Mesenchymal stem cell (in vitro differentiated cells and primary cell): Measurements from ENCODE around the gene IRF2BP1.

Experiments used
- DNase-seq: peaks from one replicate; pipeline ENCODE4 v3.0.0-alpha.2; 2013
- H2AFZ ChIP-seq: one replicate; pipeline ENCODE4 v1.6.1; 2013; ENCODE audit warnings: low read depth, mild to moderate bottlenecking, control low read depth, inconsistent platforms, low read length, moderate library complexity
- H2AK5ac ChIP-seq: 2 replicates; pipeline ENCODE4 v1.6.1; 2013; ENCODE audit warnings: low read length, moderate library complexity, mild to moderate bottlenecking, inconsistent platforms; ENCODE audit not compliant: severe bottlenecking
- H2BK120ac ChIP-seq: one replicate; pipeline ENCODE4 v1.6.1; 2013; ENCODE audit warnings: low read depth, mild to moderate bottlenecking, inconsistent platforms, low read length, moderate library complexity
- H2BK12ac ChIP-seq, 2 experiments: one replicate each; pipeline ENCODE4 v1.6.1; 2013; ENCODE audit warnings: inconsistent platforms in 2 of 2, low read length in 2 of 2, mild to moderate bottlenecking in 2 of 2, moderate library complexity in 2 of 2, control low read depth in 1 of 2
- H2BK15ac ChIP-seq: one replicate; pipeline ENCODE4 v1.6.1; 2013; ENCODE audit warnings: mild to moderate bottlenecking, low read depth, inconsistent platforms; ENCODE audit not compliant: poor library complexity, severe bottlenecking
- H2BK5ac ChIP-seq: 2 replicates; pipeline ENCODE4 v1.6.1; 2013; ENCODE audit warnings: low read depth, mild to moderate bottlenecking, low read length, control low read depth, inconsistent platforms; ENCODE audit not compliant: poor library complexity, severe bottlenecking
- H3K14ac ChIP-seq, 2 experiments: one replicate each; pipeline ENCODE4 v1.6.1; 2013; ENCODE audit warnings: inconsistent platforms in 2 of 2, low read length in 2 of 2, control low read depth in 1 of 2, mild to moderate bottlenecking in 1 of 2, moderate library complexity in 1 of 2
- H3K18ac ChIP-seq, 2 experiments: one replicate each; pipeline ENCODE4 v1.6.1; 2013; ENCODE audit warnings: inconsistent platforms in 2 of 2, low read length in 2 of 2, control low read depth in 1 of 2, low read depth in 1 of 2, mild to moderate bottlenecking in 1 of 2
- H3K23ac ChIP-seq, 2 experiments: one replicate each; pipeline ENCODE4 v1.6.1; 2013; ENCODE audit warnings: inconsistent platforms in 2 of 2, low read length in 2 of 2, mild to moderate bottlenecking in 2 of 2, moderate library complexity in 2 of 2, control low read depth in 1 of 2
- H3K27ac ChIP-seq: 2 replicates; pipeline ENCODE4 v1.5.1; 2013; ENCODE audit warnings: mild to moderate bottlenecking, moderate library complexity, low read length, control low read depth, inconsistent platforms; ENCODE audit not compliant: poor library complexity, severe bottlenecking
- H3K27me3 ChIP-seq, 2 experiments: 2 replicates each; pipeline versions ENCODE4 v1.6.1 to v1.7.0; 2013; ENCODE audit warnings: low read length in 2 of 2, mild to moderate bottlenecking in 2 of 2, moderate library complexity in 2 of 2, control low read depth in 1 of 2, inconsistent platforms in 1 of 2; ENCODE audit not compliant: control insufficient read depth in 1 of 2, insufficient read depth in 1 of 2
- H3K36me3 ChIP-seq, 2 experiments: 2 replicates each; pipeline versions ENCODE4 v1.6.1 to v1.7.0; 2013; ENCODE audit warnings: low read length in 2 of 2, control low read depth in 1 of 2, inconsistent platforms in 1 of 2, low read depth in 1 of 2, mild to moderate bottlenecking in 1 of 2; ENCODE audit not compliant: insufficient read depth in 2 of 2, control insufficient read depth in 1 of 2
- H3K4ac ChIP-seq, 2 experiments: one replicate each; pipeline ENCODE4 v1.6.1; 2013; ENCODE audit warnings: inconsistent platforms in 2 of 2, low read length in 2 of 2, mild to moderate bottlenecking in 2 of 2, moderate library complexity in 2 of 2, control low read depth in 1 of 2, low read depth in 1 of 2
- H3K4me1 ChIP-seq: 2 replicates; pipeline ENCODE4 v1.6.1; 2013; ENCODE audit warnings: low read depth, low read length, control low read depth; ENCODE audit not compliant: control insufficient read depth, insufficient read depth
- H3K4me2 ChIP-seq: 2 replicates; pipeline ENCODE4 v1.6.1; 2013; ENCODE audit warnings: low read length, mild to moderate bottlenecking, inconsistent platforms; ENCODE audit not compliant: poor library complexity, severe bottlenecking
- H3K4me3 ChIP-seq, 2 experiments: 2 replicates each; pipeline versions ENCODE4 v1.5.1 to v1.7.0; 2013; ENCODE audit warnings: low read length in 2 of 2, mild to moderate bottlenecking in 2 of 2, control low read depth in 1 of 2, low read depth in 1 of 2; ENCODE audit not compliant: insufficient read depth in 1 of 2
- H3K79me1 ChIP-seq: replicated peaks from 2 replicates; pipeline ENCODE4 v1.6.1; 2013; ENCODE audit warnings: mild to moderate bottlenecking, control low read depth, low read length, inconsistent platforms; ENCODE audit not compliant: poor library complexity, severe bottlenecking
- H3K9ac ChIP-seq: 2 replicates; pipeline ENCODE4 v1.7.0; 2013; ENCODE audit warnings: mild to moderate bottlenecking, low read length, moderate library complexity
- H3K9me3 ChIP-seq: 2 replicates; pipeline ENCODE4 v1.7.0; 2013; ENCODE audit warnings: mild to moderate bottlenecking, low read length; ENCODE audit not compliant: control insufficient read depth
- H4K8ac ChIP-seq: one replicate; pipeline ENCODE4 v1.6.1; 2013; ENCODE audit warnings: inconsistent platforms, mild to moderate bottlenecking, low read length, moderate library complexity
- H4K91ac ChIP-seq: one replicate; pipeline ENCODE4 v1.6.1; 2013; ENCODE audit warnings: mild to moderate bottlenecking, low read length, inconsistent platforms
- WGBS: methylation state at CpG from one replicate; pipeline ENCODE4 v1.1.7; 2013; ENCODE audit warnings: mixed read lengths; 5-methylcytosine and 5-hydroxymethylcytosine counted together

The IRF2BP1 gene

DNA sequence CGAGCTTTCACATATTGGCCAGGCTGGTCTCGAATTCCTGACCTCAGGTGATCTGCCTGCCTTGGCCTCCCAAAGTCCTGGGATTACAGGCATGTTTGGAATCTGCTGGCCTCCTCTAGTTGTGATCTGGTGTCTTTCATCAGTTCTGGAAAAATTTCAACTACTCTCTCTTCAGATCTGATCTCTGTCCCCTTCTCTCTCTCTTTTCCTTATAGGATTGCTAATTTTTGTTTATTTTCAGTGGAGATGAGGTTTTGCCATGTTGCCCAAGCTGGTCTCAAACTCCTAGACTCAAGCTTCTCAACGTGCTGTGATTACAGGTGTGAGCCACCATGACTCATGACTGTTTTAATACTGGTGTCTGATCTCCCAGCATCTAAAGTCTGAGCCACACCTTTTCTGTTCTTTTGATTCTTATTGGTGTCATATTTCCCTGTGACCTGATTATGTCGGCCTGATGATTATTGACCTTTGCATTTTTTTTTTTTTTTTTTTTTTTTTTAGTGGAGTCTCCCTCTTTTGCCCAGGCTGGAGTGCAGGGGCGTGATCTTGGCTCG, 39.0 kb upstream of the IRF2BP1 start:
- Histone ChIP-seq H3K27me3 (peaks cover 5 to 23% of the 10 kb centered on the region in 2 experiments), H2BK5ac (no peak overlapping the region), H3K18ac (no peak overlapping the region), H3K4me1 (peaks cover 1% of the 10 kb centered on the region), H3K9ac (no peak overlapping the region), H2BK15ac (no peak overlapping the region), H3K27ac (no peak overlapping the region), H3K4me3 (no peak overlapping the region), H2BK12ac (no peak overlapping the region), H4K8ac (no peak overlapping the region), H2BK120ac (no peak overlapping the region), H2AK5ac (no peak overlapping the region), H3K4ac (no peak overlapping the region), H3K9me3 (no peaks in the 10 kb centered on the region), H3K14ac (no peak overlapping the region), H3K79me1 (no peaks in the 10 kb centered on the region), H4K91ac (no peak overlapping the region), H3K23ac (no peak overlapping the region), H2AFZ (no peak overlapping the region), H3K4me2 (no peak overlapping the region), H3K36me3 (no peaks in the 10 kb centered on the region)
- 79% methylated on average over 6 of the region's 6 CpGs for WGBS
- DNase-seq: no peak

DNA sequence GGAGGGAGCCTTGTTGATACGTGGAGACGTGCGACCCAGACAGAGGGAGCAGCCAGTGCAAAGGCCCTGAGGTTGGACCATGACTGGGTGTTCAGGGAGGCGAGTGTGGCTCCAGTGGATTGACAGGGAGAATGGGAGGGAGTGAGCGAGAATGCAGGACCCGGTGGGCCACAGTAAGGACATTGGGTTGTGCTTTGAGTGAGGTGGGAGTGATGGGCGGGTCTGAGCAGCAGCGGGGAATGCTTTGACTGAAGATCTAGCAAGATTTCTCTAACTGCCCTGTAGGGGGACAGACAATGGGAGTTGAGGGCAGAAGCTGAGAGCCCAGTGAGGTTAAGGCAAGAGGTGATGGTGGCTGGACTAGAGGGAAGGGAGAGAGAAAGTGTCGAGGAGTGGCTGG, 36.3 kb upstream of the IRF2BP1 start:
- no peak overlapping the region for H3K4me2 ChIP-seq
- no peak overlapping the region for H2AFZ ChIP-seq
- no peaks in the 10 kb centered on the region for H3K4me1 ChIP-seq
- H3K9ac ChIP-seq: no peak overlapping the region
- no peaks in the 10 kb centered on the region for H3K9me3 ChIP-seq
- WGBS: 54% methylated on average over 9 of the region's 9 CpGs
- no peak overlapping the region for H4K91ac ChIP-seq
- no peaks in the 10 kb centered on the region for H3K36me3 ChIP-seq
- H3K4ac ChIP-seq: no peak overlapping the region
- no peak overlapping the region for H3K14ac ChIP-seq
- H2BK15ac ChIP-seq: no peak overlapping the region
- H3K27ac ChIP-seq: no peak overlapping the region
- peaks cover 9 to 34% of the 10 kb centered on the region in 2 experiments for H3K27me3 ChIP-seq
- no peak overlapping the region for H4K8ac ChIP-seq
- no peak overlapping the region for H2BK120ac ChIP-seq
- peak; percentile 28 for DNase-seq
- H2BK12ac ChIP-seq: no peak overlapping the region
- H3K4me3 ChIP-seq: no peak overlapping the region
- no peak overlapping the region for H2AK5ac ChIP-seq
- H3K79me1 ChIP-seq: no peaks in the 10 kb centered on the region
- H2BK5ac ChIP-seq: no peak overlapping the region
- no peak overlapping the region for H3K23ac ChIP-seq
- H3K18ac ChIP-seq: no peak overlapping the region

DNA sequence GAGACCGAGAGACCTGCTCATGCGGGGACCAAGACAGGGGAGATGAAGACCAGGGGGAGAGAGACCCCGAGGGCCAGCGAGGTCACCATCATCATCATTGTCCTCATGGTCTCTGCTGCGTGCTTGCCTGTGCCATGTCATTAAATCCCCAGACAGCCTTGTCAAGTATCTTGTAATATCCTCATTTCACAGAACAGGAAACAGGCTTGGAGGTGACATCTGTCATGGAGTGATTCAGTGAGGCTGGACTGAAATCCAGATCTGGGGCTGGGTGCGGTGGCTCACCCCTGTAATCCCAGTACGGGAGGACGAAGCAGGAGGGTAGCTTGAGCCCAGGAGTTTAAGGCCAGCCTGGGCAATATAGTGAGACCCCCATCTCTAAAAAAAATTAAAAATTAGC, 34.5 kb upstream of the IRF2BP1 start:
- no peak overlapping the region for H3K18ac ChIP-seq
- H3K23ac ChIP-seq: no peak overlapping the region
- H3K36me3 ChIP-seq: no peaks in the 10 kb centered on the region
- H3K4me2 ChIP-seq: no peak overlapping the region
- H3K4ac ChIP-seq: no peak overlapping the region
- H2BK120ac ChIP-seq: no peak overlapping the region
- no peaks in the 10 kb centered on the region for H3K79me1 ChIP-seq
- no peak overlapping the region for H2BK12ac ChIP-seq
- H2BK5ac ChIP-seq: no peak overlapping the region
- H4K91ac ChIP-seq: no peak overlapping the region
- no peak overlapping the region for H3K9ac ChIP-seq
- H3K14ac ChIP-seq: no peak overlapping the region
- H3K27me3 ChIP-seq: peaks cover 9 to 36% of the 10 kb centered on the region in 2 experiments
- no peak overlapping the region for H3K4me3 ChIP-seq
- H3K9me3 ChIP-seq: no peaks in the 10 kb centered on the region
- no peak overlapping the region for H3K27ac ChIP-seq
- no peak for DNase-seq
- no peak overlapping the region for H2AK5ac ChIP-seq
- no peak overlapping the region for H4K8ac ChIP-seq
- H2BK15ac ChIP-seq: no peak overlapping the region
- H2AFZ ChIP-seq: no peak overlapping the region
- WGBS: 75% methylated on average over 6 of the region's 8 CpGs
- no peaks in the 10 kb centered on the region for H3K4me1 ChIP-seq

DNA sequence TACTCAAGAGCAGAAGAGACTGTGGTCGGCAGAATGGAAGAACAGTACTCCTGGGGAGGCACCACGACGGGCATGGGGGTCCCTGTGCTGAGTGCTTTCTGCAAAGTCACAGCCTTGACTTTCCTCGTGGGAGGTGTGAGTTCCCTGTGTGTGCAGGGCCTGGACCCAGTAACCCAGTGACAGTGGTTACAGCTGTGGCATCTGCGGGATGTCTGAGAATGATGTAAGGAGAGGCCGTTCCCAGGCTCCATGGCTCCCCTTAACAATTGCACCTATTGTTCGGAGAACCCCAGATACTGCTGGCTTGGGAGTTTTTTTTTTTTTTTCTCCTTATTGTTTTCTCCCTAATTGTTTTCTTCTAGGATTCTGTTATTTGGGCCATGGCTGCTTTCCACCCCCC, 33.7 kb upstream of the IRF2BP1 start:
- no peak overlapping the region for H3K4me2 ChIP-seq
- H2AFZ ChIP-seq: no peak overlapping the region
- H2BK12ac ChIP-seq: no peak overlapping the region
- H3K27ac ChIP-seq: no peak overlapping the region
- no peaks in the 10 kb centered on the region for H3K9me3 ChIP-seq
- no peaks in the 10 kb centered on the region for H3K79me1 ChIP-seq
- H3K27me3 ChIP-seq: peaks cover 9 to 40% of the 10 kb centered on the region in 2 experiments
- no peak overlapping the region for H3K4ac ChIP-seq
- no peak overlapping the region for H4K91ac ChIP-seq
- no peak overlapping the region for H3K14ac ChIP-seq
- no peak overlapping the region for H2BK5ac ChIP-seq
- no peaks in the 10 kb centered on the region for H3K4me1 ChIP-seq
- H3K9ac ChIP-seq: no peak overlapping the region
- H2BK15ac ChIP-seq: no peak overlapping the region
- no peak overlapping the region for H3K4me3 ChIP-seq
- H3K23ac ChIP-seq: no peak overlapping the region
- 84% methylated on average over 6 of the region's 7 CpGs for WGBS
- no peak for DNase-seq
- no peak overlapping the region for H2BK120ac ChIP-seq
- no peak overlapping the region for H3K18ac ChIP-seq
- H4K8ac ChIP-seq: no peak overlapping the region
- no peaks in the 10 kb centered on the region for H3K36me3 ChIP-seq
- no peak overlapping the region for H2AK5ac ChIP-seq
